GM18508 (cell line): ENCODE data around the gene TMC3.

Experiments used
- ATAC-seq: cut with Tn5 transposase; IDR thresholded peaks from one replicate; pipeline ENCODE4 v1.9.1; 2021; ENCODE audit warnings: moderate number of reproducible peaks; ENCODE audit not compliant: insufficient read depth, unreplicated experiment

The TMC3 gene

DNA sequence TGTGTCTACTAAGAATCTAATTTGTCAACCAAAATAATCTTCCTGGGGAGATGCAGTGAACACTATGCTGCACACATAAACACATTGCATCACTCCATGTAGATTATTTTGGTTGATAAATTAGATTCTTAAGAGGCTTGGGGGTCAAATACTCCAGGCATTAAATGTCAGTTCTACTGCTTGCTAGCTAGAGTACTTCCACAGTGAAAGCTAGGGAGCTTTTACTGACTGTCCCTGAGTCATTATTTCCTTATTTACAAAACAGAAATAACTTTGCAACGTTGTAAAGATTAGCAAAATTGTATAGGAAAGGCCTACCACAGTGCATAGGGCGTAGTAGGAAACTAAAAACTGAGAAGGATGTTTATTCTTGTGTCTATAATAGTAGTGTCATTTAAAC lies 12.9 kb upstream of the TMC3 start:
- ATAC-seq, result no peak

DNA sequence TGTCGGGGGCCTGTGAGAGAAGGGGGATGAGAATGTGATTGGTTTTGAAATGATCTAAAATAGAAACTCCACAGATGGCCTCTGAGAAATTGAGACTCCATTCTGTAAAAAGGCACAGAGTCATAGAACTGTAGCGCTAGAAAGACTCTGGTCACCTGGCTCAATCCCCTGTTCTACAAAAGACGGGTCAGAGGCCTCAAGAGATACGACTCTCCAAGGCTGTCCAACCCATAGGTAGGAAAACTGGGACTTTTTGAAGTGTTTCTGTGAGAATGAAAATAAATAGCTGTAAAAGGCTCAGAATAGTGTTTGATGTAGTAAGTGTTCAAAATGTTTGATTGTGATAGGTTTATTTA lies 11.7 kb upstream of the TMC3 start:
- ATAC-seq, result no peak

DNA sequence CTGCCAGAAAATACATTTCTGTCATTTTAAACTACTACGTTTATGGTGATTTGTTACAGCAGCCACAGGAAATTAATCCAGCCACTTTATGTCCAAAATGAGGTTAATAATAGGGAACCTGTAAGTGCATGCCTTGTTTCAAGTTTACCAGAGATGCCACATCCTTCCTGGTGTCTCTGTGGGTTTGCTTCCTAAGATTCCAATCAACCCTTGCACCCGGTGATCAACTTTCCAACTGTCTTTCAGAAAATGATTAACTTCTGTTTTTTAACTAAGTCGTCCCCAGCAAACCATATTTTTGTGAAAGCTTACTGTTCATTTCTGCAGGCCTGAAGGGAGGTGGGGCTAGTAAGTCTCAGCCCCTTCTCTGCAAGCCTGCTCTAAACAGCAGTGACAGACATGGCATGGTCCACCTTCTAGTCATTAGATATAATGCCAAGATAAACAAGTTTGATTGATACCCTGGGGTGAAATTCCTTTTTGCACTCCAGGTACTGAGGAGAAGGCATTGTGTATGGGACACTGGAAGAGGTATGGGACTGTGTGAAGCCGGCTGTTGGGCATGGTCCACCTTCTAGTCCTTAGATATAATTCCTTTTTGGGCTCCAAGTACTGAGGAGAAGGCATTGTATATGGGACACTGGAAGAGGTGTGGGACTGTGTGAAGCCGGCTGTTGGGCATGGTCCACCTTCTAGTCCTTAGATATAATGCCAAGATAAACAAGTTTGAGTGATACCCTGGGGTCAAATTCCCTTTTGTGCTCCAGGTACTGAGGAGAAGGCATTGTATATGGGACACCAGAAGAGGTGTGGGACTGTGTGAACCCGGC lies 11.1 kb upstream of the TMC3 start:
- ATAC-seq, result no peak

DNA sequence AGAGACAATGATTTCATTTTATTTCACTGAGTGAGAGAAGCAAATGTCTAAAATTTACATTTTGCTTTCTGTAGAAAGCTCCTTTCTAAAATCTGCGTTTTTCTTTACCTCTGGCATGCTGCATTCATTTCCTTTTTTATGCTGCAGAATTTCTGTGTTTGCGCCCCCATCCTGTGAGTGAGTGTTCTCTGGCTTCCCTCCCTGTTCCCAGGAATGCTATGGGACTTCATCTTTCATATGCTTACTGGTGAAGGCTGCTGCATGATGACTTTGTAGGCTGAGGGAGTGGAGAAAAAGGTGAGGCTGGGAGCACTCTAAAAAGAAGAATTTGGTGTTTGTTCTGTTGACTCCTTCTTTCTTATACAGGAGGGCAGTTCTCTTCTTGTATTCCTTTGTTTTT lies 7.7 kb upstream of the TMC3 start:
- ATAC-seq, result no peak

DNA sequence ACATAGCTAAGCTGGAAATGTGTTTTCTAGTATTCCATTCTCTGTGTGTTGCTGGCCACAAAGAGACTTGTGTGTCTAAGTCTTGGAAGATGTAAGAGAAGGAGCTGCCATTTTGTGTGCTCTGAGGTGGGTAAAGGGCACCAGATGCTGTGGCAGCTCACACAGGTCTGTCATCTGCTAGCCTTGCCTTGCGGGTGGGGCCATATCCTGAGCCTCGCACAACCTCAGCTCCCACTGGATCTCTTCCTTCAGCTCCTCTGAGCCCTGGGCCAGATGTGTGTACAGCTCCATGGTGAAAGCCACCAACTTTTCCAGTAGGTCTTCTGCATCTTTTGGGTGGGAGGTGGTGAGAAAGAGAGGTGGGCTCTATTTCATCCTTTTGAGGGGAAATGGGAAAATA lies 6.7 kb upstream of the TMC3 start:
- no peak for ATAC-seq

DNA sequence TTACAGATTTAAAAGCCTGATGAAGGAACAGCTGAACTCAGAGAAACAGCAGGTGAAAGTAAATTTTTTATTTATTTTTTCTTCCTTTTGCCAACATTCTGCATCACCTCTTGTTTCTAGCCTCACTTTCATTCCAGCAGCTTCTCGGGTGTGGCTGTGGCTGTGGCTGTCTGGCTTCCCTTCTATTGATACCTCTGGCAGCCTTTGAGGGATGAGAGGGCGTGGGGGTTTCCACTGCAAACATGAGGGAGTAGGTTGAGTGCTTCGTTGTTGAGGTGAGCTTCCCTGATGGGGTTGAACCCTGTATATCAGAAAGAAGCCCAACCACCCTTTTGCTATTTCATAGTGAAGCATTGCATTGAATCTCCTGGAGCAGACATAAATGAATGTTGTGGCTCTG lies 6.2 kb upstream of the TMC3 start:
- ATAC-seq, result no peak

DNA sequence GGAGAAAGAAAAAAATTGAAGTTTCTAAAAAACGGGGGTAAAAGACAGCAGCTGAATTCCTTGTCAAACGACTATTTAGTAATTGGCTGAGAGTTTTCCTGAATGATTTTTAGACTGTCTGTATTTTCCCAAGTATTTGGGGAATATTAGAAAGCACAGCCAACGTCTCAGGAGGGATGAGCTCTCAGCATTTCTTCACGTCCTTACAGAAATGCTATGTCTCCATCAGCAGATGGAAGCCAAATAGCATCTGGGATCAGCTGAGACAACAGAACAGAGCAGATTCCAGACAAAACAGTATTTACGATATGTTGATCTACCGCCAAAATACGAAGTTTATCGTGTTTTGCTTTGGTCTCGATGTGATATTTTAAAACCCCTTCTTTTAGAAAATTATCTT lies 5.3 kb upstream of the TMC3 start:
- ATAC-seq, result no peak

DNA sequence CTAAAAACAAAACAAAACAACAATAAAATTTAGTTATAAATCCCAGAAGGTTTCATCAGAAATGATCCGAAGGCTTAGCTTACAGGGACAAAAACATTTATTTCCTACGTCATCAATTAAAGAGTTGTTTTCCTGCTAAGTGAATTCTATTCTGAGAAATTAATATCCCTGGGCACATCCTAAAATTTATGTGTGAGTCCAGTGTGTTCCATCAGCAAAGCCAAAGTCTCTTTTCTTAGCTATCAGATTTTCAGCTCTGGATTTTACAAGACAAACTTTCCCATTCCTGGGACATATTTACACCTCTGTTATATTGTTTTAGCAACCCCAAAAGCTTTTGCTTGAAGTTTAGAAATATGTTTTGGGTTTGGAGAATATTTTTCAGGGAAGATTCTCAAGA lies 4.4 kb upstream of the TMC3 start:
- ATAC-seq, result no peak

DNA sequence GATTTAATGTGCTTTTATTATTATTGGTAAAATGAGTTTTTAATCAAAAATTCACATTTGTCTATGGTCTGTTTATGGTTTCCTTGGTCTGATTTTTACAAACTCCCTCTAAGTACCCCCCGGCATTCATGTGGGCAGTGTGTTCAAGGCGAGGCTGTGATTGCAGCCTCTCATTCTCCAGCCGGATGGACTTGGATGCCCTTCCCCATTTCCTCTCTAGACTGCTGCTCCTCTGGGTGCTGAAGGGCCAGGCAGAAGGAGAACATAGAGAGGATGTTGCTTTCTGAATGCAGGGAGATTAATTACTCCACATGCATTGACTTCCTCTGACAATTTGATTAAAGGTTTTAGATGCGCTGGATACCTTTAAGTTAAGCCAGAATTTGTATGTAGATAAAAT lies 3.9 kb upstream of the TMC3 start:
- ATAC-seq, result no peak

DNA sequence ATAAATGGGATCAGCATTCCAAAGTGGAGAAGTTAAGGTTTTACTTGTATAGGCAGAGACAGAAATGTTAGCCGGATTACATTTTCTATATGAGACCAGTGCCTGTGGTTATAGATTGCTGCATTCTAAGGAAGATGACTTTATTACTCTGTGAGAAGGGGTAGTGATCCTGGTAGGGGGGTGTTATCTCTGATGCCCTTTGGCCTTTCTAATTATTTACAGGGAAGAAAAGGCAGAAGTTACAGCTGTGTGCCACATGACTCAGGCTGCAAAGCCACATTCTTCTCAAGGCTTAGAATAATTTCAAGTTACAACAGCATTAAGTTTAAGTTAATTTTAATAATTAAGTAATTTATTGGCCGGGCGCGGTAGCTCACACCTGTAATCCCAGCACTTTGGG lies 2.2 kb upstream of the TMC3 start:
- no peak for ATAC-seq

DNA sequence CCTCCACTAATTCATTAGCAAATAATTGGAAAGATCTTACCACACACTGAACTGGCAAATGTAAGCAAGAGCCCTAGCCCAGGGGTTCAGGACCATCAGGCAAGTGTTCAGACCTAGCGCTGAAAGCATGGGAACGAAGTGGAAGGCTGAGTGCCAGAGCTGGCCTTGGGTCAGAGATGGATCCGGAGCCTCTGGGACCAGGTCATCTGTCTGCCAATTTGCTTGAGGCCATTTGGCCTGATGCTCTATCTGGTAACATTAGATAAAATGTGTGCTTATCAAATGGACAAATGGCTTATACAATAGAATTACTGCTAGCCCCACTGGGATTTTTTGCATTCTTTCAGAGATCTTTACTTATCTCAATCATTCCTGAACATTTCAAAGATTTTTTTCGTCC lies 1.4 kb upstream of the TMC3 start:
- no peak for ATAC-seq

DNA sequence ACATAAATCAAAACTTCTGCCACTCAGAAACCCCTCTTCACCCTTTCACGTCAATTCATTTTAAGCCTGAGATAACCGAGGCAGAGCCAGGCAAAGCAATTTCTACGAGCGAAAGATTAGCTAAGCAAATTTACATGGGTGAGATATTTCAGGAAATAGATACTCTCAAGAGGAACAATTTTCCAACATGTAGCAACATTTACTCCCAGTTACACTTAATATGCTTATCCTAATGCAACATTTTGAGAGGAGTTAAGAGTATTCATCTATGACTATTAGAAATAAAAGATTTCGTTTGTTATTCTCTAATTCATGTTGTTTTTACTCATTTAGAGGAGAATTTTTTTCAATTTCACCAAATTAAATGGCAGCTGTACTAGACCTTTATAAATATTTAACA lies 837 bp downstream of the TMC3 start:
- ATAC-seq, result no peak

DNA sequence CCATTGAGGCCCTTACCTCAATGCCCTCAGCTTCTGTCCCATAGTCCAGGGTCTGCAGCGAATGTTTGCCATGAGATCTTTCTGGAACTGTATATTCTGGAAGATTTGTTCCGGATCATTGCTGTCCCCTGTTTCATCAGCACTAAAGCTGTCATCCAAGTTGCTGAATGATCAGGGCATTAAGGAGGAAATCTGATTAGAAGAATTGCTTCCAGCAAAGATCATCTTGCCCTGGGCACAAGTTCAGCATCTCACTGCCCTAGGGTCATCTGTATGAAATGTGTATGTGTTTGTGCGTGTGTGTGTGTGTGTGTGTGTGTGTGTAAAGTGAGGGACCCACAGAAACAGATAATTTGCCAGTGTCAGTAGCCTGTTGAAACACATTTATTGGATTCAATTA lies 1.4 kb downstream of the TMC3 start:
- no peak for ATAC-seq

DNA sequence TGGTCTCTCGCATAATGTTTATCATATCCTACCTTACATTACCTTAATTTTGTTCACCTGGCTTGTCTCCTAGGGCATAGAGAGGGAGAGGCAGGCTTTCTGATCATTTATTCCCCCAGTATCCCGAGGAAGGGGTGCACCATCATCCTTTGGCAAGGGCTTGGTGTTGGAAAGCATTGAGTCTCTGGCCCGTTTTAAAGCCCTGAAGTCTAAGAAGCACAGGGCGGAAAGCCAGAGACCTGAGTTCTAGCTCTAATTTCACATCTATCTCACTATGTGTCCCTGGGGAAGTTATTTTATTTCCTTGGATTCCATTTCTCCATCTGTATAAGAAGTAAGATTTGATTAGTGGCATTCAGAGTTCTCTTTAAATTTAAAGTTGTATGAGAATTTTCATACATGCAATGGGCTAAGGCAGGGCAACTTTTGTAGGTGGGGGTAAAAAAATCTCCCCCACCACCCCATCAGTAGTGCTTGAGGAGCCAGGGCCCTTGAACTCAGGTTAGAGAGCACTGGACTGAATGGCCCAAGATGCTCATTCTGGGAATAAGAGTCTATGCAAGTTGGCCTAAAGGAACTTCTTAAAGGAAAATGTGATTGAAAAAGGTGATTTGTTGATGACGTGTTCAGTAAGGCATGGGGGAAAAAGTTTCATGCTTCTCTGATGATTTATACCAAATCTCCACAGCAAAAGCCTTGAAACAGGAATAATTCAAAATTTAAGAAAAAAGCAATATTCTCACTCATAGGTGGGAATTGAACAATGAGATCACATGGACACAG lies 10.1 kb downstream of the TMC3 start:
- no peak for ATAC-seq

DNA sequence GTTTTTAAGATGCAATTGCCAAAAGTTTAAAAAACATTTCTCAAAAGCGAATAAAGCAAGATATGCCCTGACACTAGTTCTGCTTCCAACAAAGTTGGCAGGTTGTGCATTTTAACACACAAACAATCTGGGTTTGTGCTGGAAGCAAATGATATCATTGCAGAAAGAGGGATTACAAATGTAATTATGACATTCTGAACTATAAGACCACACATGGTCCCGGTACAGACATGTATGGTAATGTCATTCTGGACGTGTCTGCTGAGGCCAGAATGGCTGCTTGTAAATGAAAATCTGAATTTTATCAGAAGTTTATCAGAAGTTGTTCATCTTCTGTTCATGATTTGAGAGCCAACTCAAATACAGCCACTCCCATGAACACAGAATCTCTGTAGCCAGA lies 10.7 kb downstream of the TMC3 start:
- ATAC-seq, result no peak

DNA sequence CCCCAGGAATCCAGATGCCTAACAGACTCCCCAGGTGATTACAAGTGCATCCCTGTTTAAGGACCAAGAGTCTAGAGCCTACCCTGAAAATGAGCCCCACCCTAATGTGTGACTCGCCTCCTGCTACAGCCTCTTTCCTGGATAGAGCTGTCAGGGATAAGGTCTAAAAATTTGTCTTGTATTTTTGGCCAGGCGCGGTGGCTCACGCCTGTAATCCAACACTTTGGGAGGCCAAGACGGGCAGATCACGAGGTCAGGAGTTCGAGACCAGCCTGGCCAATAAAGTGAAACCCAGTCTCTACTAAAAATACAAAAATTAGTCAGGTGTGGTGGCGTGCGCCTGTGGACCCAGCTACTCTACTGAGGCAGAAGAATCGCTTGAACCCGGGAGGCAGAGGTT lies 11.2 kb downstream of the TMC3 start:
- no peak for ATAC-seq

DNA sequence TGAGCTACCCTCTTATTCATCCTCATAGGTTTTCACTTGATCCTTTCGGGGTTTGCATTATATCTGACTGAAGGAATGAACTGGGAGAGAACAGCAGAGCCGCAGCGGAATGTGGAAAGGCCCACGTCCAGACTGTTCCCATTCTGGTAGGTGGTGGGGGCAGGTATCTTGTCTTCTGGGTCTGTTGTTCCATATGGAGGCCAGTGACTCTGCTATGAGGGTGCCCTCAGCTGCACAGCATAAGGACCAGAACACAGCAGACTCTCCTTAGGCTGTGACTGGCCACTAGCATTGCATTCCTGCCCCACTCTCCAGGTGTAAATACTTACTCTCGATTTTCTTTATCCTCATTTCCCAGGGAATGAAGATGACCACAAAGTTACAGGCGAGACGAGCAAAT lies 12.1 kb downstream of the TMC3 start:
- no peak for ATAC-seq

DNA sequence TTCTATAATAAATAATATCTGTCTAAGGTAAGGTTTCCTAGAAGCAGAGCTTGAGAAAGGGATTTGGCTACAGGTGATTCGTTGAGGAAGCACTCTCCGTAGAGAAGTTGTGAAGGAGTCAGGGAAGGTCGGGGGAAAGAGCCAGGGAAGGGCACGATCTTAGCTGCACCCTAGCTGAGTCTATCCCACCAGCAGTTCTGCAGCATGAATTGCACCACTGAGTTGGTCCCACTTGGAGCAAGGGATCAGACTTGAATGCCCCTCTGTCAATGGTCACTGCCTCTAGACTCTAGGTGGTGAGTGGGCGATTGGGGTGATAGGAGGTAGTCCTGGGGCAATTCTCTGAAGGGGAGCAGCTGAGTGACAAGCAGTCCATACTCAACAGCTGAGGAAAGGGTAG lies 13.5 kb downstream of the TMC3 start:
- no peak for ATAC-seq

DNA sequence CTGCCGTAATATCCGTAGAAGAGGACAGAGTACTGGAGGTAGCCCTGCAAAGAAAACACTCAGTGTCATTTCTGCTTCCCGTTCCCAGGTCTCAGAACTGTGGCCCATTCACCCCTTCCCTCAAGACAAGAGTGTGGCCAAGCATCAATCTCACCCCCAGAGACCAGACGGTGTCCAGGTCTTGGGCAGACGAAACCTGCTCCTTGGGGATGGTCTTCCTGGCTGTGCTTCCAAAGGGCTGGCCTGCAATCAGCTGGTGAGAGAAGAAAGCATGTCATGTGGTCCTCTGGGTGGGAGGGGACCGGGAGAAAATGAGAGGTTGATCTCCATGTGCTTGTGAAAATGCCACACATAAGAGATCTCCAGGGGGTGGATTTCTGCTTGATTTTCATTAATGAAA lies 15.8 kb downstream of the TMC3 start:
- no peak for ATAC-seq

DNA sequence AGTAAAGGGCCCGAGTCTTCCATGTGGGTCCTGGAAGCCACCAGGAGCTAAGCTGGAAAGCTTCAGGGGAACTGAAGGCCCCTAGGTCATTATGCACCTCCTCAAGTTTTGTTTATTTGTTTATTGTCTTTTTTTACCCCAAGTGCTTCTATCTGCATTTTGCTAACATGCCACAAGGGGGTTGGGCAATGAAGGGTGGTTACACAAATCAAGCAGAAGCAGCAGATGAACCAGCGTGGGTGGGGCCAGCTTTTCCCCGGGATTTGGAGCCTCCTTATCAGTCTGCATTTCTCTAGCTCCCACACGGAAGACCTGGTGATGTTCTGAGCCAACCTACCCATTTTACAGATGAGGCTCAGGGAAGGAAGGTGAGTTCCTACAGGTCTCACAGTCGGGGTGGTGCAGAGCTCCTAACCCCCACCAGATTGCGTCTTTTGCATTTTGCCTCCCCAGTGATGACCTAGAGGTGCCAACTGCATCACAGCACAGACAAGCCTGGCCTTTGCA lies 16.8 kb downstream of the TMC3 start:
- ATAC-seq, result no peak

DNA sequence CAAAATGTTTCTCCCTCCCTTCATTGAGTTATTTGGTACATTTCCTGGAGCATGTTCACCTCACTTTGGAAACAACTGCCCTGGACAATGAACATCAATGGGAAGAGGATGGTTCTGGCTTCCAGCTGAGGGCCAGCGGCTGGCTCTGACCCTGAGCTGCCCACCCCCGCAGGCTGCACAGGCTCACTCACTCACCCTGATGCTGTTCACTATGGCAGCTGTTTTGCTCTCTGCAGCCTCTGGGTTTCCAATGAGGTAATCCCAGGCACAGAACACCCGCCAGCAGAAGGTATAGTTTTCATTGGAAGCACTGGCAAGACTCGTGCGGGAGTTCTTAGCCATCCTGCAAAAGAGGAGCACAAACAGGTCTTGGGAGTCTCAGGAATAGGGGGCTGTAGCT lies 17.8 kb downstream of the TMC3 start:
- no peak for ATAC-seq

DNA sequence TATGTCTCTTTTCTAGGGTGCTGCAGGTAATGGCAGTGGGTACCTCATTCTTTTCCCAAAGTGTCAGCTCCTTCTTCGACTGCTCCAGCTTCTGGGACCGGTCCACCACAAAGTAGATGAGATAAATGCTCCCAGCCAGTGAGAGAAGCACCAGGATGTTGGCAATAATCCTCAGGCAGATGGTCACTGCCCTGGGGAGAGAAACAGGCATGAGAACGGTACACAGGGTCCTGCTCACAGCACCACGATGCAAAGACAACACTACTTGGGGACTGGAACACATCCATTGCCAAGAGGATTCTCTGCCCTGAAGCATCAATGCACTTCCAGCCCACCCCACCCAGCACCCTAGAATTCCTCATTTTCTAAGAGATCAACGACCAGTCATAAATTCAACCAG lies 22.4 kb downstream of the TMC3 start:
- ATAC-seq, result no peak
